Astrocyte (in vitro differentiated cells and primary cell): Measurements from ENCODE around the gene RDH11. TPM values are rescaled to one million over a fixed set of nuclear protein-coding genes. Genes with fewer than 3 reads are reported as not detected.

Source experiments
- DNase-seq: peaks from one replicate; pipeline ENCODE4 v3.0.0-alpha.2; 2010; ENCODE audit warnings: low read depth
- FAIRE-seq: peaks from 2 replicates; lab custom pipeline; 2011; peaks lifted over from hg19 to GRCh38; lab: Jason Lieb, UNC
- H2AFZ ChIP-seq: 2 replicates; pipeline ENCODE4 v1.6.0; 2012; ENCODE audit warnings: low read depth, low read length, inconsistent platforms
- H3K27ac ChIP-seq: 2 replicates; pipeline ENCODE4 v1.5.1; 2011; ENCODE audit warnings: low read depth, low read length, inconsistent platforms
- H3K27me3 ChIP-seq: 2 replicates; pipeline ENCODE4 v1.6.0; 2011; ENCODE audit warnings: low read length, inconsistent platforms; ENCODE audit not compliant: insufficient read depth
- H3K36me3 ChIP-seq: 2 replicates; pipeline ENCODE4 v1.5.1; 2011; ENCODE audit warnings: low read length, inconsistent platforms; ENCODE audit not compliant: insufficient read depth
- H3K4me1 ChIP-seq: 2 replicates; pipeline ENCODE4 v1.5.1; 2011; ENCODE audit warnings: low read length, inconsistent platforms; ENCODE audit not compliant: insufficient read depth
- H3K4me2 ChIP-seq: 2 replicates; pipeline ENCODE4 v1.6.0; 2012; ENCODE audit warnings: low read length, inconsistent platforms
- H3K4me3 ChIP-seq: 2 replicates; pipeline ENCODE4 v1.5.1; 2011; ENCODE audit warnings: low read depth, mild to moderate bottlenecking, low read length, inconsistent platforms; ENCODE audit not compliant: insufficient read depth
- H3K79me2 ChIP-seq: 2 replicates; pipeline ENCODE4 v1.6.0; 2012; ENCODE audit warnings: mild to moderate bottlenecking, low read length, inconsistent platforms; ENCODE audit not compliant: insufficient read depth
- H3K9ac ChIP-seq: 2 replicates; pipeline ENCODE4 v1.6.0; 2012; ENCODE audit warnings: mild to moderate bottlenecking, low read length, inconsistent platforms
- H3K9me3 ChIP-seq: 2 replicates; pipeline ENCODE4 v1.5.1; 2012; ENCODE audit warnings: low read depth, mild to moderate bottlenecking, low read length, inconsistent platforms; ENCODE audit not compliant: insufficient read depth
- H4K20me1 ChIP-seq: 2 replicates; pipeline ENCODE4 v1.6.0; 2012; ENCODE audit warnings: low read length, inconsistent platforms; ENCODE audit not compliant: insufficient read depth
- H3K27ac Mint-ChIP-seq: one replicate; pipeline ENCODE4 v1.8.0; 2021; ENCODE audit warnings: mild to moderate bottlenecking, mixed read lengths; ENCODE audit not compliant: unreplicated experiment
- H3K27me3 Mint-ChIP-seq: one replicate; pipeline ENCODE4 v1.8.0; 2021; ENCODE audit warnings: low read depth, mixed read lengths; ENCODE audit not compliant: unreplicated experiment
- H3K36me3 Mint-ChIP-seq: one replicate; pipeline ENCODE4 v1.8.0; 2021; ENCODE audit warnings: low read depth, mixed read lengths; ENCODE audit not compliant: unreplicated experiment
- H3K4me1 Mint-ChIP-seq: one replicate; pipeline ENCODE4 v1.8.0; 2021; ENCODE audit warnings: low read depth, mixed read lengths; ENCODE audit not compliant: unreplicated experiment
- H3K4me3 Mint-ChIP-seq: one replicate; pipeline ENCODE4 v1.8.0; 2021; ENCODE audit warnings: mild to moderate bottlenecking, moderate library complexity, mixed read lengths; ENCODE audit not compliant: unreplicated experiment
- H3K9me3 Mint-ChIP-seq: one replicate; pipeline ENCODE4 v1.8.0; 2021; ENCODE audit warnings: mild to moderate bottlenecking, mixed read lengths; ENCODE audit not compliant: unreplicated experiment
- EZH2 ChIP-seq: IDR thresholded peaks from 2 replicates; pipeline ENCODE4 v1.6.1; 2012; ENCODE audit warnings: mild to moderate bottlenecking, low read length, inconsistent platforms; ENCODE audit not compliant: insufficient read depth
- total RNA-seq: library from RNA; stranded (reverse); gene quantifications from 2 replicates; pipeline ENCODE4 v1.2.1, GENCODE V29; 2021
- TF ChIP-seq, protein P1 (sequence below): IDR thresholded peaks from 2 replicates; pipeline ENCODE4 v1.5.1; 2011; ENCODE audit warnings: low read depth, mild to moderate bottlenecking, inconsistent platforms, low read length, moderate library complexity; ENCODE audit not compliant: insufficient read depth

RDH11 gene
- total RNA-seq, 1 donor from 2014 or later = 96.2 TPM

- no peaks in the 10 kb centered on the region for H3K9me3 Mint-ChIP-seq
- no peak overlapping the region for H3K27ac Mint-ChIP-seq
- DNase-seq (no peak), FAIRE-seq (no peak)
- no peak overlapping the region for H3K4me3 Mint-ChIP-seq
- Histone ChIP-seq H2AFZ (no peak overlapping the region), H3K79me2 (no peaks in the 10 kb centered on the region), H3K4me2 (no peak overlapping the region), H3K9ac (no peak overlapping the region), H3K4me3 (no peak overlapping the region), H4K20me1 (no peaks in the 10 kb centered on the region), H3K27me3 (no peaks in the 10 kb centered on the region), H3K9me3 (no peaks in the 10 kb centered on the region), H3K27ac (no peak overlapping the region), H3K4me1 (peaks cover 8% of the 10 kb centered on the region), H3K36me3 (no peaks in the 10 kb centered on the region)
- H3K36me3 Mint-ChIP-seq = peaks cover 3% of the 10 kb centered on the region
- no peaks in the 10 kb centered on the region for H3K27me3 Mint-ChIP-seq
- H3K4me1 Mint-ChIP-seq = peaks cover 6% of the 10 kb centered on the region
- no peak for TF ChIP-seq EZH2
- TF ChIP-seq, protein P1, sequence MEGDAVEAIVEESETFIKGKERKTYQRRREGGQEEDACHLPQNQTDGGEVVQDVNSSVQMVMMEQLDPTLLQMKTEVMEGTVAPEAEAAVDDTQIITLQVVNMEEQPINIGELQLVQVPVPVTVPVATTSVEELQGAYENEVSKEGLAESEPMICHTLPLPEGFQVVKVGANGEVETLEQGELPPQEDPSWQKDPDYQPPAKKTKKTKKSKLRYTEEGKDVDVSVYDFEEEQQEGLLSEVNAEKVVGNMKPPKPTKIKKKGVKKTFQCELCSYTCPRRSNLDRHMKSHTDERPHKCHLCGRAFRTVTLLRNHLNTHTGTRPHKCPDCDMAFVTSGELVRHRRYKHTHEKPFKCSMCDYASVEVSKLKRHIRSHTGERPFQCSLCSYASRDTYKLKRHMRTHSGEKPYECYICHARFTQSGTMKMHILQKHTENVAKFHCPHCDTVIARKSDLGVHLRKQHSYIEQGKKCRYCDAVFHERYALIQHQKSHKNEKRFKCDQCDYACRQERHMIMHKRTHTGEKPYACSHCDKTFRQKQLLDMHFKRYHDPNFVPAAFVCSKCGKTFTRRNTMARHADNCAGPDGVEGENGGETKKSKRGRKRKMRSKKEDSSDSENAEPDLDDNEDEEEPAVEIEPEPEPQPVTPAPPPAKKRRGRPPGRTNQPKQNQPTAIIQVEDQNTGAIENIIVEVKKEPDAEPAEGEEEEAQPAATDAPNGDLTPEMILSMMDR = no peak
Observed at GRCh38 chr14:67627519-67627918, 68.0 kb downstream of the RDH11 start.

Other genes with a start within 250 kb of the RDH11 start
- 1.3 and 1.8 TPM in 2 replicates for gene TMEM229B, start 207.0 kb downstream of the RDH11 start, total RNA-seq
- 2.3 and 3.3 TPM in 2 replicates for gene PLEKHH1, start 162.5 kb downstream of the RDH11 start, total RNA-seq
- gene PIGH, start 95.5 kb downstream of the RDH11 start, total RNA-seq = 11.3 and 13.5 TPM in 2 replicates
- gene ARG2, start 75.8 kb downstream of the RDH11 start, total RNA-seq = 8.9 and 11.6 TPM in 2 replicates
- gene VTI1B, start 21.1 kb downstream of the RDH11 start, total RNA-seq = 82.7 and 92.0 TPM in 2 replicates
- 0.16 TPM in 1 of 2 replicates, not detected in the other for gene RDH12, start 6.1 kb upstream of the RDH11 start, total RNA-seq
- gene ZFYVE26, start 120.8 kb upstream of the RDH11 start, total RNA-seq = 26.3 and 27.4 TPM in 2 replicates
- gene RAD51B, start 124.0 kb upstream of the RDH11 start, total RNA-seq = 8.2 and 10.8 TPM in 2 replicates